ENCODE measurements around the gene FERMT3.

FERMT3 gene

GRCh38 chr11:64219755-64220154 lies 13.2 kb downstream of the FERMT3 start:
- TF ChIP-seq CTCF (IDR thresholded peaks at IDR 0.05; ENCODE audit: low read depth, low read length, missing control alignments) = no peak
- no peak overlapping the region for H3K4me3 ChIP-seq (ENCODE audit: low read depth, low read length)
- no peak overlapping the region for H3K27ac ChIP-seq
- H3K36me3 ChIP-seq (replicated peaks) = peaks cover 8% of the 10 kb centered on the region
- in situ Hi-C loops (cut with HindIII; ENCODE audit: low pct_ligation_motif_present, low sequenced_read_pairs) = no loop called here
- DNase-seq = no peak
- H3K27me3 ChIP-seq (replicated peaks) = no peaks in the 10 kb centered on the region

- H3K27me3 ChIP-seq (replicated peaks) = no peaks in the 10 kb centered on the region
- no peak overlapping the region for H3K4me3 ChIP-seq (ENCODE audit: low read depth, low read length)
- in situ Hi-C loops (cut with HindIII; ENCODE audit: low pct_ligation_motif_present, low sequenced_read_pairs) = no loop called here
- TF ChIP-seq CTCF (IDR thresholded peaks at IDR 0.05; ENCODE audit: low read depth, low read length, missing control alignments) = no peak
- H3K27ac ChIP-seq = no peak overlapping the region
- DNase-seq = no peak
- peaks cover 8% of the 10 kb centered on the region for H3K36me3 ChIP-seq (replicated peaks)
These were observed 13.8 kb downstream of the FERMT3 start for GRCh38 chr11:64220271-64220670.

GRCh38 chr11:64220798-64221197 lies 14.3 kb downstream of the FERMT3 start:
- in situ Hi-C loops (cut with HindIII; ENCODE audit: low pct_ligation_motif_present, low sequenced_read_pairs) = no loop called here
- H3K4me3 ChIP-seq (ENCODE audit: low read depth, low read length) = no peak overlapping the region
- no peak for DNase-seq
- no peaks in the 10 kb centered on the region for H3K27me3 ChIP-seq (replicated peaks)
- peaks cover 8% of the 10 kb centered on the region for H3K36me3 ChIP-seq (replicated peaks)
- no peak for TF ChIP-seq CTCF (IDR thresholded peaks at IDR 0.05; ENCODE audit: low read depth, low read length, missing control alignments)
- no peak overlapping the region for H3K27ac ChIP-seq

GRCh38 chr11:64222651-64223000 lies 16.1 kb downstream of the FERMT3 start:
- in situ Hi-C loops (cut with HindIII; ENCODE audit: low pct_ligation_motif_present, low sequenced_read_pairs) = no loop called here
- H3K27ac ChIP-seq = no peak overlapping the region
- TF ChIP-seq CTCF (IDR thresholded peaks at IDR 0.05; ENCODE audit: low read depth, low read length, missing control alignments) = no peak
- no peak overlapping the region for H3K4me3 ChIP-seq (ENCODE audit: low read depth, low read length)
- no peaks in the 10 kb centered on the region for H3K27me3 ChIP-seq (replicated peaks)
- DNase-seq = no peak
- H3K36me3 ChIP-seq (replicated peaks) = peaks cover 8% of the 10 kb centered on the region

- TF ChIP-seq CTCF (IDR thresholded peaks at IDR 0.05; ENCODE audit: low read depth, low read length, missing control alignments) = no peak
- Histone ChIP-seq H3K4me3 (ENCODE audit: low read depth, low read length) (no peak overlapping the region), H3K27ac (no peak overlapping the region), H3K27me3 (replicated peaks) (no peaks in the 10 kb centered on the region), H3K36me3 (replicated peaks) (peaks cover 8% of the 10 kb centered on the region)
- DNase-seq = no peak
- in situ Hi-C loops (cut with HindIII; ENCODE audit: low pct_ligation_motif_present, low sequenced_read_pairs) = no loop called here
These were observed 16.6 kb downstream of the FERMT3 start for GRCh38 chr11:64223001-64223651.

All from brain microvascular endothelial cell (primary cell).